Activated CD4-positive, alpha-beta T cell treated with anti-CD3 and anti-CD28 coated beads for 1 hour (primary cell): ENCODE measurements around the gene TFPI2.

ENCODE experiments used
- DNase-seq: peaks from one replicate; pipeline ENCODE4 v3.0.0-alpha.2; 2020

TFPI2 gene

DNA sequence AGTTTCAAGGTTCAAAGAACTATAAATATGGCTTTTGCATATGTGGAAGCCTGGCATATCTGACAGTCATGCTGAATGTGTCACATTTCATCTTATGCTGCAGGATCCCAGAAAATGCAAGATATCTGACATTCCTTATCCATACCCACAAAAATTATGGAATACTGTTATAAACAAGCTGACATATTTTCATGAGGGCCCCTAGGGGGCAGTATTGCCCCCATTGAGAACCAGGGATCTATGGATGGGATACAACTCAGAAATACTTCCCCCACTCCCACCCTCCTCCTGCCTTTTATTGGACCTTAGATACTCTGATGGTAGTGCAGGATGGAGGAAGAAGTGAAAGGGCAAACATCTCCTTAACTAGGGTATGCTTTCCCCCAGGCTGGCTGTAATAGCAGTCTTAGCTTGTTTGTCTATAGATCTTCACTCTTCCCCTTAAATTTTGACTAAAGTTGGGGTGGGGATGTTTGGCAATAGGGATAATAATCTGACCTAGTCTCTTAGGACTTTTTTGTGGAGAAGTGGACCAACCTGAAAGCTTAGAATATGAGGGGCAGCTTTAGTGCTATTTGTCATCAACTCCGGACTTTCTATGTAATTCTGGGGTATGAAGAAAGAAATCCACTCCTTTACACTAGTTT lies 12.3 kb upstream of the TFPI2 start:
- no peak for DNase-seq

DNA sequence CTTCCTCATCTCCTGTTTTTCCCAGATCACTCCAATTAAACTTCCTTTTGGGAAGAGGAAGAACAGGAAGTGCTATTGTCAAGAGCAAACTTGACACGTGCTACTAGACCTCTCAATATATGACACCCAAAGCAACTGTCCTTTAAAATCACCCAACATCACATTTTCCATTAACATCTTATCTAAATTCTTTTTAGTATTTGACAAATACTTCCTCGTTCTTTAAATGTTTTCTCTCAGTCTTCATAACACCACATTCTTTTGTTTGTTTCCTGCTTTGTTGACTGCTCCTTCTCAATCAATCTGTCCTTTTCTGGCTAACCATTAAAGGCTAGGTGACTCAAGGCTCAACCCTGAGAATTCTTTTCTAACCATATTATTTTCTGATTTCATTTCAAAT lies 7.1 kb upstream of the TFPI2 start:
- DNase-seq = no peak

DNA sequence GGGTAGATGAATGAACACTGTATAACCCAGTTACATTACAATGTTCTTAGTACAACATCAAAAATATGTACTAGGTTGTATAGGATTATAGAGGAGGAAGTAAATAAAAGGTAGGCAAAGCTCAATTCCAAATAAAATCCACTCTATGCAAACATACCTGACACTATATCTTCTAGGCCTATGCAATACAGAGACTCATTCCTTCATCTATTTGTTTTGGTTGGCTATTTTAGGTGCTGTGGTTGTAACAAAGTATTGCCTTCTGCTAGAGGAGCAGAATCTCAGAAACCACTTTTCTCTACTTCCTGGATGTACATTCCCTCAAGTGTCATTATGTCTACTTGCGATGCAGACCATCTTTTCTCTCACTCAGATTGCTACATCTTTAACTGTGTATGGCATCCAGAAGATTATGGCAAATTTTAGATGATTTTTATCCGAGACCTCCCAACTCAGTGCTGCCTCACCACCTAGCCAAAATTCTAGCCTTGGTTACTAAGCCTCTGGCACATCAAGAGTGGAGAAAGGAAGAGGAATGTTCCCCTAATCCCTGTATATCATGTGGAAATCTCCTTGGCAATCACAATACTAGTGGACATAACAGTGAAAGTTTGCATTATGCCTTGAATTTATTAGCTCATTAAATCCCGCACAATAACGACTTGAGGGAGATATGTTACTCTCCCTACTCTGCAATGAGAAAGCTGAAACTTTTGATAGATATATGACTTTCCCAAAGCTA lies 5.5 kb upstream of the TFPI2 start:
- DNase-seq = no peak

DNA sequence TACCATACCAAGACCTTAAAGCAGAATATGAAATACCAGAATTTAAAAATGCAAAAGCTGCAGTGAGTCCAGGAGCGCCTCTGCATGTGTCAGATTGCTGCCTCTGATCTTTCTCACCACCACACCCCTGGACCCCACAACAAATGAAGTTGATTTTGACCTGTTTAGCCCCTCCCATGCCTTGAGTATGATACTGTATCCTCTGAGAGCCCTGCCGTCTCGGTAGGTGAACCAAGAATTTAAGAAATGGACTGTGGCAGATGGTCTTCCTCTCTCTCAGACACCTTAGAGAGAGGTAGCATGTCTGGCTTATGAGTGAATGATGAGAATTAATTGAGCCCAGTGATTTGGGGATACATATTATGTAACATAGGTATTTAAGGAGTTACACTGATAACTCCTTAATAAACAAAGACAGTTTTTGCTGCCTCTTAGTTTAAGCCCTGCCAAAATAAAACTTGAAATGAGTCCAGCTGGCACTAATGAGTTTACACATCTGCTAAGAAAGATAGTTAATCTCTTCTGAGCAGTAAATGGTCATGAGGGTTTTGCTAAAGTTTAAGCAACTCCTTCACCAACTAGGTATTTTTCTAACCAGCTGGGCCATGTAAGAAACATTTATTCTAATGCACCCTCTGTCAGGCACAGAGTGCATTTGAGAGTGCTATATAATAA lies 4.5 kb upstream of the TFPI2 start:
- no peak for DNase-seq

DNA sequence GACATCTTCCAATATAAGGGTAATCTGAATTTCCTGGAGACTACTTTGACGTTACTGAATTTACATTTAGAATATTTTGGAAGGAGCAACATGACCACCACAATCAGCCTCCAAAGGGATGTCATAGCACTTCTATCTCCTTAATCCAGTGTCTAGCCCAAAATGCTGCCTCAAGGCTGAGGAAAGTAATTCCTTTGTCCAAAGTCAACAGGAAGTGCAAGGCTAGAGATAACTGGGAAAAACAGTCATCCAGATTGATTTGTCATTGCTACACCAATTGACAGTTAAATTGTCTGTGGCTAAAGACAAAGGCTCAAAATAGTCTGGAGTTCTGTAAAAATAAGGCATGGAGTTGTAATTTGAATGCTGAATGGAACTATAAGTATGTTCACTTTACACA lies 3.9 kb upstream of the TFPI2 start:
- DNase-seq = no peak

DNA sequence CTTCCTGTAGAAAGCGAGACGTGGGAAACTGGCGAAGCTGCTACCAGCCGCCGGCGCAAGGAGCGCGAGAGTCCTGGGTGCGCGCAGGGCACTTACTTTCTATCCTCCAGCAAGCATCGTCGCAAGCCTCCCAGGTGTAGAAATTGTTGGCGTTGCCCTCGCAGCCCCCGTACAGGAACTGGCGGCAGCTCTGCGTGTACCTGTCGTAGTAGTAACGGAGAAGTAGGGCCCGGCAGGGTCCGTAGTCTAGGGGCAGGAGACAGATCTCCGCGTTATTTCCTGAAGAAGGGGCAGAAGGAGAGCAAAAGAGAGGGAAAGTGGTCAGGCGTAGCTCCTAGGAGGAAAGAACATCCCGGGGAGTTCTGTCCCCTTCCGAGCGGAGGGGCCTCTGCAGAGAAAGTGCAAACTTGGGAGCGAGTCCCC lies 501 bp downstream of the TFPI2 start:
- no peak for DNase-seq

DNA sequence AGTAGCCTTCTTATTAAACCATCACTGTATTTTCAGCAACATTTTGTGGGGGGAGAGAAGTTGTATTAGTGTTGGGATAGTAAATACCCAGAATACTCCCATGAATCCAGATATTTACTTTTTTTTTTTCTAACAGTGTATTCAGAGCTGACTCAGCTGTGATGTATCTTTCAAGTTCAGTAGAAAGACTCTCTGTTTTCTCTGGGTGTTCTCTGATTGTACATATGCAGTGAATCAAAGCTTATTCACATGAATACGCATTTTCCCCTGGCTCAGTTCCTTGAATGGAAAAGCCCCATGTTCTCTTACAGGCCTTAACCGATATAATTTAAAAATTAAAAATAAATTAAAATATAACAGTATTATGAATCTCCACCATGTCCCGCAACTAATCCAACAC lies 1.3 kb downstream of the TFPI2 start:
- DNase-seq = no peak

DNA sequence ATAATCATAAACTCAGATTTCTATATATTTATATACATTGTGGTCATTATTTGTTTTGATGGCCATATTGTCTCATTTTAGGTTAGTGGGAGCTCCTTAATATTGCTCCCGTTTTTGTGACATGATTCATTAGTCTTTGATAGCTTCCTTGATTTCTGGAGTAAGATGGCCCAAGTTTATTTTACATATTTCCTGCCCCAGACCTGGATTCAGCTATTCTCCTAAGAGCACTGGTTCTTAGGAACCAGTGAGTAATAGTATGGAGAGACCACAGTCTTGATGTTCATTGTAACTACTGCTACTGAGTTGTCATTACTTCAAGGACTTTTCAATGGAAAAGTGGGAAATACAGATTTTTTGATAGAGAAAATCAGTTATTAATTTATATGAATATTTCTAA lies 6.0 kb downstream of the TFPI2 start:
- DNase-seq = no peak

GRCh38 chr7:93883917-93884345 lies 6.6 kb downstream of the TFPI2 start:
- DNase-seq = no peak

DNA sequence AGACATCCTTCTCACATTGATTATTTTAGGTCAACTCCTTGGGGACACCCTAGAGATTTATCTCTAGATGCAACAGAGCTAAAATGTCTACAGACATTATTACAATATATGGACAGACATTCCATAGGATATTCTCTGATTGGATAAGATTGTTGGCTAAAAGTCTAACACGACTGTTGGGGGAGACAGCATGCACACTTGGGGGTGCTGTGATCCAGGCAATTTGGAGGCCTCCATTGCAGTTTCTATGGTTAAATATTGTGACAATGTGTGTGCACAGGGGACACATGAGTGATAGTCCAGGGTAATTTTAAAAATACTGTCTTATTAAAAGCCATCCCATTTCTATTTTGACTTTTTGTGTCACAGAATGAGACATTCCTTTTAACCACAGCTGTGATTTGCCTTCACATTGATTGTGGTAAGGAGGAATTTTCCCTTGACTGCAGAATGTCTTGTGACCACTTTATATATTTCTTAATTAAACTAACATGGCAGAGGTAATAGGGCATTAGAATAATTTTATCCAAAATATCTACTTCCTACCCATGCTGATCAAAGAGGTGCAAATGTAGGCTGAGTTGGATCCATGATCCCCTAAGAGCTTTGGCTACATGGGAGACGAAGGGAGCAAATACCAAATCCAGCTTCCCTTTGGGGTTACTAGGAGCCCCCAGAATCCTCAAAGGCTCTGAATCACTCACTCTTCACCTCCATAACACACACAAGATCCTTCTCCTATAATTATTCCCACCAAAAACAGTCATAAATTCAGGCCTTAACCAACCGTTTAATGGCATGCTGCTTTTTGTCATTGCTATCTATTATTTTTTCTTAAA lies 7.3 kb downstream of the TFPI2 start:
- no peak for DNase-seq

- no peak for DNase-seq
Observed at GRCh38 chr7:93882468-93882867, 8.1 kb downstream of the TFPI2 start.

DNA sequence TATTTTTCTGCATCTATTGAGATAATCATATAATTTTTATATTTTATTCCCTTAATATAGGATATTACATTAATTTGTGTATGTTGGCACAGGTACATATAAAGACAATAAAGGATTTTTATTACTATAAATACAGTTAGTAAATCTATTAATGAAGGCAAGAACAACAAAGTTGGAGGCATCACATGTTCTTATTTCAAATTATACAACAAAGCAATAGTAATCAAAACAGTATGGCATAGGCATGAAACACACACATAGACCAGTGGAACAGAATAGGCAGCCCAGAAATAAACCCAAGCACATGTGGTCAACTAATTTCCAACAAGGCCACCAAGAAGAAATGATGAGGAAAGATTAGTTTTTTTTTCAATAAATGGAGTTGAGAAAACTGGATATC lies 11.2 kb downstream of the TFPI2 start:
- DNase-seq = no peak

GRCh38 chr7:93877742-93878141 lies 12.8 kb downstream of the TFPI2 start:
- no peak for DNase-seq

DNA sequence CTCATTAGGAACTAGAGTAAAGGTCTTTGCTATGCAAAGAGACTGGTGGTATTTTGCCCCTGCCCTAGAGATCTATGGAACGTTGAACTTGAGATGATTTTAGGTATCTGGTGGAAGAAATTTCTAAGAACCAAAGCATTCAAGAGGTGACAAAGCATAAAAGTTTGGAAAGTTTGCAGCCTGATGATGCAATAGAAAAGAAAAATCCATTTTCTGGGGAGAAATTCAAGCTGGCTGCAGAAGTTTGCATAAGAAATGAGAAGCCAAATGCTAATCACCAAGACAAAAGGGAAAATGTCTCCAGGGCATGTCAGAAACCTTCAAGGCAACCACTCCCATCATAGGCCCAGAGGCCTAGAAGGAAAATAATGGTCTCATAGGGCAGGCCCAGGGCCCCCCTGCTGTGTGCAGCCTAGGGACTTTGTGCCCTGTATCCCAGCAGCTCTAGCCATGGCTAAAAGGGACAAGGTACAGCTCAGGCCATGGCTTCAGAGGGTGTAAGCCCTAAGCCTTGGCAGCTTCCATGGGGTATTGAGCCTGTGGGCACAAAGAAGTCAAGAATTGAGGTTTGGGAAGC lies 16.5 kb downstream of the TFPI2 start:
- no peak for DNase-seq

DNA sequence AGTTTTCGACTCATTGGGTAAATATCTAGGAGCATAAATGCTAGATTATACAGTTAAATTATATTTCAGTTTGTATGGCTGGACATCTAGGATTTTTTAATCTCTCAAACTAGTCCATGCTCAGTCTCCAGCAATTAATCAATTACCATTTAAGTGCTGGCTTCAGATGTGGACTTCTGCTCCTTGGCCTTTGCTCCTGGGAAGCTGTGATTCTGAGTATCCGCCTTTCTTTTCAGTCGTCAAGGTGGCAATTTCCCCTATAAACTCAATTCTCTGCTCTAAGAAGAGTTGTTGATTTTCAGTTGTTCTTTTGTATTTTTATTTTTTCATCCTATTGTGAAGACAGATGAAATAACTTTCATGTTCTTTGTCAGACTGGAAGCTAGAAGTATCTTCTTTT lies 23.7 kb downstream of the TFPI2 start:
- DNase-seq = no peak

DNA sequence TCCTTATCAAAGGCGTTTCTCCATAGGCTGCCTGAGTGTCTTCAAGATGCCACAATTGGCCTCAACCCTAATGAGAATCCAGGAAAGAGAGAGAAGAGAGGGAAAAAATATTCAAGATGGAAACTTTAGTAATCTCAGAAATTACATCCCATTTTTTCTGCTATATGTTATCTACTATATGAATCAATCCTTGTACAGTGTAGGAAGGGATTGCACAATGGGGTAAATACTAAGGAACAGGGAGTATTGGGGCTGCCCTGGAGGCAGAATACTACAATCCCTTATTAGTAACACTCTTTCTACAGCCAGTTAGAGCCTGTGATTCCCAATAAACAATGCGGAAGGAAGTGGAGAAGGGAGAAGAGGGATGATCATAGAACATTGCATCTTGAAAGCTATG lies 27.9 kb downstream of the TFPI2 start:
- DNase-seq = no peak

DNA sequence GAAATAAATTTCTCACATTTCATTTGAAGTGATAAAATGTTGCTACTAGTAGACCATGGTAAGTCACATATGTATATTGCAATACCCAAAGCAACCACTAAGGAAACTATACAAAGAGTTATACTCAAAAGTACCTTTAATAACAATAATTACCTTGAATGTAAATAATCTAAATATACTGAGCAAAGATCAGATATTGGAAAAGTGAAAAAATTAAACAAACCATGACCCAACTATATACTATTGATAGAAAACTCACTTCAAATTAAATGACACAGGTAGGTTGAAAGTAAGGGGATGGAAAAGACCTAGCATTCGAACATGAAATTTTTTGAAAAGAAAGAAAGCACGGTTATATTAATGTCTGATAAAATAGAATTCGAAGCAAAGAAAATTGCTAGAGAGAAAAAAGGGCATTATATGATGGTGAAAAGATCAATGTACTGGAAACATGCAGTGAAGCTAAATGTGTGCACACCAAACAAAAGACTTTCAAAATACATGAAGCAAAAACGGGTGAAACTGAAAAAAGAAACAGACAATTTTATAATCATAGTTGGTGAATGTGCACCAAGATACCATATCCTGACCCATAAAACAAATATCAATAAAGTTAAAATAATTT lies 29.1 kb downstream of the TFPI2 start:
- no peak for DNase-seq

GRCh38 chr7:93860261-93860660 lies 30.3 kb downstream of the TFPI2 start:
- DNase-seq = no peak

DNA sequence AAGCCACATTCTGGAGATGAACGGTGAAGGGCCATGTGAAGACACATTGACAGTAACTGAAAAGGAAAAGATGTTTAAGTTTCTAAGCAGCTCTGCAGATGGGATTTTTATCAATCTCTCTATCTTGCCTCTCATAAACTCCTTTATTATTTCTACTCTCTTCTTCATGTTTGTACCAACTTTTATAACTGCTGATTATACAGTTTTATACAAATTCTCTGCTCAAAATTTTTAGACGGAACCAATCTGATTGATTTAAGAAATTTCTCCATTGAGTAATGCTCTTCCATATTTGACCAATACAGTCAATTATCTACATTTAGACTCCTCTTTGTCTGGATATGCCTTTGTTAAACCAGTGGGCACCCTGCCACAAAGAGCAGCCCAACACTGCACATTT lies 31.7 kb downstream of the TFPI2 start:
- no peak for DNase-seq

GRCh38 chr7:93856323-93856722 lies 34.2 kb downstream of the TFPI2 start:
- no peak for DNase-seq

DNA sequence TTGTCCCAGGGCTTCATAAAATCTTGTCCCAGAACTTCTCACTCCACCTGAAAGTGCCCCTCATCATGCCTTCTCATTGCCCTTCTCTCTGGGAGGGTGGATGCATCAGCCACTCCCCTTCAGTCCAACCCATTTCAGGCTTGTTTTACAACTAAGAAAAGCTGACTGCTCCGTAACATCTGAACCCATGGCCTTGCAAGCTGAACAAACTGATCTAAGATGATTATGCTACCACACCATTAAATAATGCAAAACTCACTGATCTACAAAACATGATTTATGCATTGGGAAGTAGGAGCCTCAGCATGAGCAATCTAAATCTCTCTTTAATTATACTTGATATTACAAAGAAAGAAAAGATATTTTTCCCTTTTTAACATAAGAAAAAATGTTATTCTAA lies 34.8 kb downstream of the TFPI2 start:
- no peak for DNase-seq

DNA sequence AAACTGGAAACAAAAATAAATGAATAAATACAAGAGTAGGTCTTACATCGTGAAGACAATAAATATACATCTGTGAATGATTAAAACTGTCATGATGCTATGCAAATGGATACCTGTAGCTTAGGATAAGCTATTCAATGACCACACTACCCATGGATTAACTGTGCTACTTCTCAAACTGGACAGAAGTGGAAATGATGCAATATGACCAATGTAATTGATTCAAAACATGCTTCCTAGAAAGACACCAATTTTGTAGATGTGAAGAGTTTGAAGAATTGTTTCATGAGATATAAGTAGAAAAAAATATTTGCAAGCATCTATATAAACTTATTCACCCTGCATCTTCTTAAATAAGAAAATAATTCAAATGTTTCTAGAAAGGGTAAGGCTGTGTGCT lies 36.1 kb downstream of the TFPI2 start:
- no peak for DNase-seq

DNA sequence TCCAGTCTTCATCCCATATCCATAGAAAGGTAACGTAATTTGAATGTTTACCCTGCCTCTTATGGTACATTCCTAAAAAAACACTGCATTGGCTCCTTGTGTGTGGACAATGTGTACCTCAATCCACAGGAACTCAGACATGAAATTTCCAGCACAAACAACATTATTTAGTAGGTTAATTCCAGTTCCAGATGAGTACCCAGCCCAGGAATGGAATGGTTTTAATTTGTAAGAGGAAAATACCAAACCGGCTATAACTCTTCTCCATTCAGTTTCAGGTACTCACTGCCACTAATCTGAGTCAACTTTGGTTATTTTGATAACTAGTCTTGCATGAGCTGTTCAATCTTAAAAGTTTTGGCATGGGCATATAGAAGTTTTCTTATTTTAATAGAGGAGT lies 39.0 kb downstream of the TFPI2 start:
- DNase-seq = no peak
